Measurements from ENCODE around the gene ZSWIM2. TPM values are rescaled to one million over a fixed set of nuclear protein-coding genes. Genes with fewer than 3 reads are reported as not detected.
"Not testable (repeated sequence)": the region's sequence is repeated elsewhere in the genome, so short reads cannot be mapped to it uniquely, and the experiment has no call there.

Gene ZSWIM2
- total RNA-seq, 1 donor from 2014 or later: not detected

- DNase-seq (ENCODE audit: low spot score): no peak
Measured at GRCh38 chr2:186842373-186842772, 6.6 kb downstream of the ZSWIM2 start.

GRCh38 chr2:186841940-186842339 is 7.0 kb downstream of the ZSWIM2 start:
- no peak for DNase-seq (ENCODE audit: low spot score)

GRCh38 chr2:186835628-186836027 is 13.3 kb downstream of the ZSWIM2 start:
- no peak for DNase-seq (ENCODE audit: low spot score)

- no peak for DNase-seq (ENCODE audit: low spot score)
Measured at GRCh38 chr2:186827862-186828492, 21.0 kb downstream of the ZSWIM2 start.

- DNase-seq (ENCODE audit: low spot score): no peak
Measured at GRCh38 chr2:186827411-186827810, 21.6 kb downstream of the ZSWIM2 start.

- no peak for DNase-seq (ENCODE audit: low spot score)
Measured at GRCh38 chr2:186822323-186822722, 26.6 kb downstream of the ZSWIM2 start.

GRCh38 chr2:186820303-186820702 is 28.7 kb downstream of the ZSWIM2 start:
- no peak for DNase-seq (ENCODE audit: low spot score)

GRCh38 chr2:186811760-186812159 is 37.2 kb downstream of the ZSWIM2 start:
- DNase-seq (ENCODE audit: low spot score): not testable (repeated sequence)

- DNase-seq (ENCODE audit: low spot score): no peak
Measured at GRCh38 chr2:186806591-186806990, 42.4 kb downstream of the ZSWIM2 start.

- not testable (repeated sequence) for DNase-seq (ENCODE audit: low spot score)
Measured at GRCh38 chr2:186798604-186799003, 50.4 kb downstream of the ZSWIM2 start.

GRCh38 chr2:186784930-186785329 is 64.0 kb downstream of the ZSWIM2 start:
- DNase-seq (ENCODE audit: low spot score): no peak

- no peak for DNase-seq (ENCODE audit: low spot score)
Measured at GRCh38 chr2:186783254-186783653, 65.7 kb downstream of the ZSWIM2 start.

GRCh38 chr2:186780701-186781316 is 68.2 kb downstream of the ZSWIM2 start:
- DNase-seq (ENCODE audit: low spot score): no peak

Other genes with a start within 250 kb of the ZSWIM2 start
- 9.4 TPM for gene FAM171B, start 155.1 kb downstream of the ZSWIM2 start, total RNA-seq